ENCODE results near the gene RNU4-1. TPM values are rescaled to one million over a fixed set of nuclear protein-coding genes. Genes with fewer than 3 reads are reported as not detected.
A peak's percentile ranks its signal among the peaks of the same experiment; 100 is the strongest.
"Not testable (repeated sequence)": the region's sequence is repeated elsewhere in the genome, so short reads cannot be mapped to it uniquely, and the experiment has no call there.

Gene RNU4-1
- total RNA-seq, 1 donor from 2014 or later, result 2,088 TPM

DNA sequence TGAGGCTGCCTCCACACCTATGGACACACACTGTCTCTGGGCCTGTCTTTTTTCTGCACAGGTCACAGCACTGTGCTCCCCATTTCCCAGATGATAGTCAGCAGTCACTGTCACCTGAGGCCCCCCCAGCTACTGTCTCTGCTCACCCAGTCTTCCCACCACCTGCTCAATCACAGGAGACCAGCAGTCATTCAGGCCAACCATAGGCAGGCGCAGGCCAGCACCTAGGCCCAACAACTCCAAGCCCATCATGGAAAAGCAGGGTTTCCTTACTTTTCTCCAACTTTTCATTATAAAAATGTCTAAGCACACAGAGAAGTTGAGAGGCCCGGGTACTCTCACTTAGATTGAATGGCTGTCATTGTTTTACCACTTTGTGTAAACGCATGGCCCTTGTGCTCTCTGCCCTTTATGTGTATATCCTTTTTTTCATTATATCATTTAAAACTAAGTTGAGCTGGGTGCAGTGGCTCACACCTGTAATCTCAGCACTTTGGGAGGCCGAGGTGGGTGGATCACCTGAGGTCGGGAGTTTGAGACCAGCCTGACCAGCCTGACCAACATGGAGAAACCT is 34.6 kb downstream of the RNU4-1 start:
- peaks cover 100% of the 10 kb centered on the region for H3K4me1 ChIP-seq
- TF ChIP-seq CTCF (IDR thresholded peaks at IDR 0.05; ENCODE audit: borderline replicate concordance), result no peak
- intact Hi-C loops (cut with micrococcal nuclease), result no loop called here
- H3K27ac ChIP-seq (replicated peaks), result peak overlapping the region; percentile 96
- H3K27me3 ChIP-seq (ENCODE audit: low read depth), result no peaks in the 10 kb centered on the region
- H3K36me3 ChIP-seq, result peaks cover 4% of the 10 kb centered on the region
- no peaks in the 10 kb centered on the region for H3K9me3 ChIP-seq (replicated peaks)
- H3K4me3 ChIP-seq, result no peak overlapping the region
- DNase-seq, result no peak

- H3K4me3 ChIP-seq, result peak overlapping the region; percentile 32
- no peaks in the 10 kb centered on the region for H3K27me3 ChIP-seq (ENCODE audit: low read depth)
- DNase-seq, result peak; percentile 74
- intact Hi-C loops (cut with micrococcal nuclease), result no loop called here
- peak overlapping the region; percentile 96 for H3K27ac ChIP-seq (replicated peaks)
- TF ChIP-seq CTCF (IDR thresholded peaks at IDR 0.05; ENCODE audit: borderline replicate concordance), result peak; percentile 42
- no peaks in the 10 kb centered on the region for H3K9me3 ChIP-seq (replicated peaks)
- peaks cover 100% of the 10 kb centered on the region for H3K4me1 ChIP-seq
- H3K36me3 ChIP-seq, result peaks cover 4% of the 10 kb centered on the region
Measured at GRCh38 chr12:120257041-120257821, 35.8 kb downstream of the RNU4-1 start.

- DNase-seq, result no peak
- Histone ChIP-seq H3K27ac (replicated peaks) (peak overlapping the region; percentile 96), H3K27me3 (ENCODE audit: low read depth) (no peaks in the 10 kb centered on the region), H3K9me3 (replicated peaks) (no peaks in the 10 kb centered on the region), H3K4me3 (no peak overlapping the region), H3K4me1 (peaks cover 100% of the 10 kb centered on the region), H3K36me3 (peaks cover 4% of the 10 kb centered on the region)
- peak; percentile 49 for TF ChIP-seq CTCF (IDR thresholded peaks at IDR 0.05; ENCODE audit: borderline replicate concordance)
- intact Hi-C loops (cut with micrococcal nuclease), result no loop called here
Measured at GRCh38 chr12:120254809-120255208, 38.2 kb downstream of the RNU4-1 start.

DNA sequence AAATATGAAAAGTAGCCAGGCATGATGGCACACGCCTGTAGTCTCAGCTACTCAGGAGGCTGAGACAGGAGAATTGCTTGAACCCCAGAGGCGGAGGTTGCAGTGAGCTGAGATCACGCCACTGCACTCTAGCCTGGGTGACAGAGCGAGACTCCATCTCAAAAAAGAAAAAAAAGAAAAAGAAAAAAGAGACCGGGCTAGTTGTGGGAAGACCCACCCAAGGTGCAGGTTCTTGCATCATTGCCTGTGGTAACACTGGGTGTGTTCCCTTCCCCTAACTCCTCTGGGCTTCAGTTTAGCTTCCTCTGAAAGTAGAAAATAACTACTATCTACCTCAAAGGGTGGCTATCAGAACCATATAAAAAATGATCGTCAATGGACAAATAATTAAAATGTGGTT is 39.7 kb downstream of the RNU4-1 start:
- H3K27ac ChIP-seq (replicated peaks), result peak overlapping the region; percentile 96

DNA sequence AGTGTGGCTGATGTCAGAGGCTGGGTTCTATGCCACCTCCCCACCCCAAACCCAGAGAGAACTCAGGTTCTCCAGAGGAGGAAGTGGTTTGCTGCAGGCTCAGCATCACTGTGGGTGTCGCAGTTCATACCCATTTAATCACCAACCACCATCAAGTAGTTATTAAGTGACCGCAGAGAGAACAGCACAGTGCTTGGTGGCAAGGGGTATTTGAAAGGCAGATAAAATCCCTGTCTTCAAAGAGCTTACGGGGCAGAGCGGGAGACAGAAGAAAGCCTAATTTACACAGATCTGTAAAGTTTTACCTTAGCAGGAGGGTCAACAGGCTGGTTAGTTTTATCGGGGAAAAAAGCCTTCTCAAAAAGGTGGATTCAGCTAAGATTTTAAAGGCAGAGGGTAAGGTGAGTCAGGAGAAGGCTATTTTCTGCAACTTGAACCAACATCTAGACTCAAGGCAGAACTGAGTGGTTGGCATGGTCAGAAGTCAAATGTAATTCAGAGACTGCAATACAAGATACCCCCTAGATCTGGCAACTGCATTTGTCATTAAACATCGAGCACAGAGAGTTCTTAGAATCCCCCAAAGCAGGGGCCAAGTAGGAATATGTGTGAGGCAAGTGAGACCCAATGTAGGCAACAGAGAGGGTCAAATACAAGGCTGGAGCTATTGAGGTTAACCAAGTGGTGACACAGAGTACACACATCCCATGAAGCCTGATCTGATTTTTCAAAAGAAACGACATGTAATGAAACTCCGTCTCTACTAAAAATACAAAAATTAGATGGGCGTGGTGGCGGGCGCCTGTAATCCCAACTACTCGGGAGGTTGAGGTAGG is 40.7 kb downstream of the RNU4-1 start:
- intact Hi-C loops (cut with micrococcal nuclease), result no loop called here

More for the DNA sequence above, 39.7 kb downstream of the RNU4-1 start:
- H3K4me3 ChIP-seq; H3K27me3 ChIP-seq (ENCODE audit: low read depth); H3K36me3 ChIP-seq; DNase-seq; H3K9me3 ChIP-seq (replicated peaks); intact Hi-C loops (cut with micrococcal nuclease): not testable (repeated sequence)
- H3K4me1 ChIP-seq, result peaks cover 99% of the 10 kb centered on the region

DNA sequence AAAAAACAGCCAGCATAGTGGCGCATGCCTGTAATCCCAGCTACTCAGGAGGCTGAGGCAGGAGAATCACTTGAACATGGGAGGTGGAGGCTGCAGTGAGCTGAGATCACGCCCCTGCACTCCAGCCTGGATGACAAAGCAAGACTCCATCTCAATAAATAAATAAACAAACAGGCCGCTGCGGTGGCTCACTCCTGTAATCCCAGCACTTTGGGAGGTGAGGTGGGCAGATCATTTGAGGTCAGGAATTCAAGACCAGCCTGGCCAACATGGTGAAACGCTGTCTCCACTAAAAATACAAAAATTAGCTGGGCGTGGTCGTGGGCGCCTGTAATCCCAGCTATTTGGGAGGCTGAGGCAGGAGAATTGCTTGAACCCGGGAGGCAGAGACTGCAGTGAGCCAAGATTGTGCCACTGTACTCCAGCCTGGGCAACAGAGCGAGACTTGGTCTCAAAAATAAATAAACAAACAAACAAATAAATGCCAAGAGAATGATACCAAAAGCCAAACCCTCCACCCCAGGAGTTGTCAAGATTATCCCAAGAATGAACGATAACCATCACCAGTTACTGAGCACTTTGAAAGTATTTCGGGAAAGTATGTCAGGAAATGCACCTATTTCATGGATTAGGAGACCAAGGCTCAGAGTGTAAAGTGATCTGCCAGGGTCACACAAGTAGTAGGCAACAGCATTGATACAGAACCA is 41.5 kb downstream of the RNU4-1 start:
- H3K9me3 ChIP-seq (replicated peaks), result not testable (repeated sequence)

More for the DNA sequence above, 40.7 kb downstream of the RNU4-1 start:
- TF ChIP-seq CTCF (IDR thresholded peaks at IDR 0.05; ENCODE audit: borderline replicate concordance), result no peak
- Histone ChIP-seq H3K36me3 (peaks cover 4% of the 10 kb centered on the region), H3K27ac (replicated peaks) (peak overlapping the region; percentile 96), H3K4me1 (peaks cover 98% of the 10 kb centered on the region), H3K4me3 (no peak overlapping the region), H3K9me3 (replicated peaks) (no peaks in the 10 kb centered on the region), H3K27me3 (ENCODE audit: low read depth) (no peaks in the 10 kb centered on the region)
- no peak for DNase-seq

More for the DNA sequence above, 41.5 kb downstream of the RNU4-1 start:
- H3K36me3 ChIP-seq; H3K4me3 ChIP-seq; DNase-seq; intact Hi-C loops (cut with micrococcal nuclease); H3K27me3 ChIP-seq (ENCODE audit: low read depth): not testable (repeated sequence)
- H3K4me1 ChIP-seq, result peaks cover 98% of the 10 kb centered on the region
- H3K27ac ChIP-seq (replicated peaks), result peak overlapping the region; percentile 96

Measured in left ventricle myocardium inferior (tissue), 1 donor.